C4-2B (cell line): ENCODE measurements around the gene DAP.

Experiments
- H3K27ac ChIP-seq: fragments of 450-650 bp; 2 replicates; pipeline ENCODE4 v1.5.1; 2017
- ZFX ChIP-seq: fragments of 450-650 bp; IDR thresholded peaks from 2 replicates; pipeline ENCODE4 v1.6.1; 2017
- TF ChIP-seq, protein P1 (sequence below): fragments of 450-650 bp; conservative IDR thresholded peaks from 2 replicates; pipeline ENCODE4 v1.5.1; 2017; ENCODE audit warnings: mild to moderate bottlenecking

Gene DAP

DNA sequence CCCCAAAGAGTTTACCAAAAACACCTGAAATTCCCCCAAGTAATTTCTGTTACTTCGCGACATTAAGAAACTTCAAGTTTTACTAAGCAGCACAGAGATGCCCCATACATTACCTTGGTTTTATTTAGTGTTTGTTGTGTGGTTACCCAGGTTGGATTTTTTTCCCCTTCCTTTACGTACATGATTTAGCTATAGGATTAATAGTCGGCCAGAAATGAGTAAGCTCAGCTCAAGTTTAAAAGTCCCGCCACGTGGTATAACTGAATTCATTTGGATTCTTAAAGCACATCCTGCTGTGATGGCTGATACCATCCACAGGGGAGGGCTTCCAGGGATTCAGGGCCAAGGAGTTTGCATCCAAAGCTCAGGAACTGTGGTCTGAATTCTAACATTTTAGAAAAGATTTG lies 75.9 kb downstream of the DAP start:
- no peak for TF ChIP-seq ZFX
- TF ChIP-seq, protein P1, sequence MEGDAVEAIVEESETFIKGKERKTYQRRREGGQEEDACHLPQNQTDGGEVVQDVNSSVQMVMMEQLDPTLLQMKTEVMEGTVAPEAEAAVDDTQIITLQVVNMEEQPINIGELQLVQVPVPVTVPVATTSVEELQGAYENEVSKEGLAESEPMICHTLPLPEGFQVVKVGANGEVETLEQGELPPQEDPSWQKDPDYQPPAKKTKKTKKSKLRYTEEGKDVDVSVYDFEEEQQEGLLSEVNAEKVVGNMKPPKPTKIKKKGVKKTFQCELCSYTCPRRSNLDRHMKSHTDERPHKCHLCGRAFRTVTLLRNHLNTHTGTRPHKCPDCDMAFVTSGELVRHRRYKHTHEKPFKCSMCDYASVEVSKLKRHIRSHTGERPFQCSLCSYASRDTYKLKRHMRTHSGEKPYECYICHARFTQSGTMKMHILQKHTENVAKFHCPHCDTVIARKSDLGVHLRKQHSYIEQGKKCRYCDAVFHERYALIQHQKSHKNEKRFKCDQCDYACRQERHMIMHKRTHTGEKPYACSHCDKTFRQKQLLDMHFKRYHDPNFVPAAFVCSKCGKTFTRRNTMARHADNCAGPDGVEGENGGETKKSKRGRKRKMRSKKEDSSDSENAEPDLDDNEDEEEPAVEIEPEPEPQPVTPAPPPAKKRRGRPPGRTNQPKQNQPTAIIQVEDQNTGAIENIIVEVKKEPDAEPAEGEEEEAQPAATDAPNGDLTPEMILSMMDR, result no peak
- H3K27ac ChIP-seq, result no peak overlapping the region

DNA sequence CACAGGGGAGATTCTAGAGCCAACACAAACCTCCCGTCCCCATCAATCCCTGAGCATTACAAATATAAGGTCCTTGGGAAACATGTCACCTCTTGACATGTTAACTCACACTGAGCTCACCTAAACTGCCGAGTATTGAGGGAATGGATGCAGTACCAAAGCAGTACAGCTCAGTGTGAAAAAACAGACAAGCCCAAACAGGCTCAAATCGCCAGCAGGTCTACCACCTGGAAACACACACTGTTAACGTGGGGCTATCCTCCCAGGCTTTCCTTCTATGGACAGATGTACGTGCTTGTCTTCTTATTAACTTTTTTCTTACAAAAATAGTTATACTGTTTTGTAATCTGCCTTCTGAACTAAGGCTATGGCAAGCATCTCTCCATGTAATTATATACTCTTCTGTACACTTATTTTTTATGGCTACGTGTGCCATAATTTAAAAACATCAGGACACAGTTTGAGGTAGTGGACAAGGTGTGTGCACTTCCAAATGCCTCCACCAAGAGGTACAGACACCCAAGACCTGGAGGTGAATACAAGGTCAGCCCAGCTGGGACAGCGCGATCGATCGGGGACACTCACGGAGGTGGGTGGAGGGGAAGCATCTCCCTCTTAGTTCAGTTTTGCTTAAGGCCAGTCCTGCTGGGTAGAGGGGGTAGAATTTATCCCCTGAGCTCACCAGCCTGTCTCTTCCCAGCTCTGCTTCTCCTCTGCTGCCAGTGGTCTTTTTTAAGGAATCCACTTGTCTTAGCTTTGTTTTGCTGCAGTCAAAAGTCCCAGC lies 76.5 kb downstream of the DAP start:
- no peak overlapping the region for H3K27ac ChIP-seq
- no peak for TF ChIP-seq ZFX
- TF ChIP-seq, protein P1, result no peak

DNA sequence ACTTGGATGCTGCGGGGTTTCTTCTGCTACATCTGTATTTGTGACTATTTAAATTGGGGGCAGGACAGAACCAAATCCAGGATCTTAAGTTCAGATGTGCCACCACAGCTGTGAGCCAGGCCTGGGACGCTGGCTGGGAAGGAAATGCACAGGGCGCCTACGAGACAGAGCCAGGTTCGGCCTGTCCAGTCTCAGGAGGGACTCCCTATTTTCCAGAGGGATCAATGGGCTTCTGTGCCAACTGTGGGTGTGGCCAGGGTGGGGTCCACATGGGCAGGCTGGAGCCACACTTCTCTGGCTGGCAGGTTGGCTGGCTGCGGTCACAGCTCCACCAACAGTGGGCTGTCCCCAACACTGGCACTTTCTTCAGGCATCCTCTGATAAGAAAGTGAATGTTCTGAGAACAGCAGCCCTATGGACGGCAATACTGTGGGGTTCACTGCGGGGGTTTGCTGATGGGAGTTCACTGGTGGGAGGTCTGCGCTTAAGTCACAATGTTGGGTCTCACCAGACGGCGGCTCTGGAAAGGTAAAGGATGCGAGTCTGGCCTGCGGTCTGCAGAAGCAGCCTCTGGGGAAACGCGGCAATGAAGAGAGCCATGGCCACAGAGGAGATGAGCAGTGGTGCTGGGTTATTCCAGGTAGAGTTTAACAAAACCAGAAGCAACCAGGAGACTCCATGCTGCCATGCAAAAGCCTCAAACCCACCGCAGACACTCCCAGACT lies 78.1 kb downstream of the DAP start:
- H3K27ac ChIP-seq, result no peak overlapping the region
- no peak for TF ChIP-seq ZFX
- TF ChIP-seq, protein P1, result no peak

DNA sequence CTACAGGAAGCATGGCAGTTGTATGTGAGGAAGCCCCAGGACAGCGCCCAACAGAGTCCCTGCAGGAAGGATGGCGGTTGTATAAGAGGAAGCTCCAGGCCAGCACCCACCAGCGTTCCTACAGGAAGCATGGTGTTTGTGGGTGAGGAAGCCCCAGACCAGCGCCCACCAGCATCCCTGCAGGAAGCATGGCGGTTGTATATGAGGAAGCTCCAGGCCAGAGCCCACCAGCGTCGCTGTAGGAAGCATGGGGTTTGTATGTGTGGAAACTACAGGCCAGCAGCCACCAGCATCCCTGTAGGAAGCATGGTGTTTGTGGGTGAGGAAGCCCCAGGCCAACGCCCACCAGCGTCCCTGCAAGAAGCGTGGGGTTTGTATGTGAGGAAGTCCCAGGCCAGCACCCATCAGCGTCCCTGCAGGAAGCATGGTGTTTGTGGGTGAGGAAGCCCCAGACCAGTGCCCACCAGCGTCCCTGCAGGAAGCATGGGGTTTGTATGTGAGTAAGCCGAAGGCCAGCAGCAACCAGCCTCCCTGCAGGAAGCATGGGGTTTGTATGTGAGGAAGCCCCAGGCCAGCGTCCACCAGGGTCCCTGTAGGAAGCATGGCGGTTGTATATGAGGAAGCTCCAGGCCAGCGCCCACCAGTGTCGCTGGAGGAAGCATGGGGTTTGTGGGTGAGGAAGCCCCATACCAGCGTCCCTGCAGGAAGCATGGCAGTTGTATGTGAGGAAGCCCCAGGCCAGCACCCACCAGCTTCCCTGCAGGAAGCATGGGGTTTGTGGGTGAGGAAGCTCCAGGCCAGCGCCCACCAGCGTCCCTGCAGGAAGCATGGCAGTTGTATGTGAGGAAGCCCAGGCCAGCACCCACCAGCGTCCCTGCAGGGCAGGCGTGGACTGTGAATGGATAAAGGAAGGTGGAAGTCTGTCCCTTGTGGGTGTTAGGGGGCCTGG lies 79.0 kb downstream of the DAP start:
- no peak for TF ChIP-seq ZFX
- TF ChIP-seq, protein P1, result no peak
- H3K27ac ChIP-seq, result no peak overlapping the region

DNA sequence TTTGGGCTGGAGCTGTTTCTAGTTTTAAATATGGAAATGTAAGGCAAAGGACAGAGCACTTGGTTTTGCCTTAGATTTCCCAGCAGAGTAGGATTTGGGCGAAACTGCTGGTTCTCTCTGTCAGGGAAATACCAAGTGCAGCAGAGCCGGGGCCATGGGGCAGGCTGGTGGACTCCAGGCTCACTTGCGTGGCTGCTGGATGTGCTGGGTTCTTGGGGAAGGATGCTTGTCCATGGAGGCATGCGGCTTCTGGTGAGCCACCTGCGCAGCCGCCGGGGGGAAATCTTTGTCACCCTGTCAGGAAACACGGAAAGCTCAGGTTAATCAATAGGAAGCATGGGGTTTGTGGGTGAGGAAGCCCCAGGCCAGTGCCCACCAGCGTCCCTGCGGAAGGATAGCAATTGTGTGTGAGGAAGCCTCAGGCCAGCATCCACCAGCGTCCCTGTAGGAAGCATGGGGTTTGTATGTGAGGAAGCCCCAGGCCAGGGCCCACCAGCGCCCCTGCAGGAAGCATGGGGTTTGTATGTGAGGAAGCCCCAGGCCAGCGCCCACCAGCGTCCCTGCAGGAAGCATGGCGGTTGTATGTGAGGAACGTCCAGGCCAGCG lies 80.1 kb downstream of the DAP start:
- TF ChIP-seq, protein P1, result no peak
- no peak for TF ChIP-seq ZFX
- no peak overlapping the region for H3K27ac ChIP-seq

DNA sequence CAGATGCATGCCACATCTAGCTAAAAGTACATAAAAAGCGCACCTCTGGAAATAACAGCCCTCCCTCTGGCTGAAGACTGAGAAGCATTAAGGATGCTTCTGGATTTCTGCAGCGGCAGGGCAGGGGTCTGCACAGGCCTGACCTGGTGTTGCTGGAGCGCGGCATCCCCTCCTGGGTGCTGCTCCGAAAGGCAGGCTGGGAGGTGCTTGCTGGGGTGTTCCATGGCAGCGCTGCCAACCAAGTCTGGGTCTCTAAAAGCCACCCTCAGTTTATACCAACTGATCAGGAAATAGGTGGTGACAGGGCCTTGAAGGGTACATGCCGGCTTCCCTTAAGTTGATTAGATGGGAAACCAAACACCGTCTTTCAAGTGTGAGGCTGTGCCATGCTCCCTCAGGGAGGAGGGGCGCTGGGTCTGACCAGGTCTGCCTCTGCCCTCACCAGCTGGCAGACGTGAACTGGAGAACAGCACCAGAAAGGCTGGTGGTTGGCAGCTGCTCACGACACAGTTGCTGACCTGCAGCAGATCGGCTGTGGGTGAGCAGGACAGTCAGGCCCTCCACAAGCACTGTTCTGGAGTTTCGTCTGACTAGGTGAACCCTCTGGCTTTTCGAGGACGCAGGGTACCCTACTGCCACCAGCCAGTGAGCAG lies 81.6 kb downstream of the DAP start:
- no peak overlapping the region for H3K27ac ChIP-seq
- TF ChIP-seq, protein P1, result no peak
- no peak for TF ChIP-seq ZFX
